GM19372 (cell line): ENCODE data around the gene CAMKMT.

Experiments used
- ATAC-seq: cut with Tn5 transposase; IDR thresholded peaks from one replicate; pipeline ENCODE4 v1.9.1; 2021; ENCODE audit warnings: mild to moderate bottlenecking, low read depth, moderate library complexity; ENCODE audit not compliant: unreplicated experiment

The CAMKMT gene

DNA sequence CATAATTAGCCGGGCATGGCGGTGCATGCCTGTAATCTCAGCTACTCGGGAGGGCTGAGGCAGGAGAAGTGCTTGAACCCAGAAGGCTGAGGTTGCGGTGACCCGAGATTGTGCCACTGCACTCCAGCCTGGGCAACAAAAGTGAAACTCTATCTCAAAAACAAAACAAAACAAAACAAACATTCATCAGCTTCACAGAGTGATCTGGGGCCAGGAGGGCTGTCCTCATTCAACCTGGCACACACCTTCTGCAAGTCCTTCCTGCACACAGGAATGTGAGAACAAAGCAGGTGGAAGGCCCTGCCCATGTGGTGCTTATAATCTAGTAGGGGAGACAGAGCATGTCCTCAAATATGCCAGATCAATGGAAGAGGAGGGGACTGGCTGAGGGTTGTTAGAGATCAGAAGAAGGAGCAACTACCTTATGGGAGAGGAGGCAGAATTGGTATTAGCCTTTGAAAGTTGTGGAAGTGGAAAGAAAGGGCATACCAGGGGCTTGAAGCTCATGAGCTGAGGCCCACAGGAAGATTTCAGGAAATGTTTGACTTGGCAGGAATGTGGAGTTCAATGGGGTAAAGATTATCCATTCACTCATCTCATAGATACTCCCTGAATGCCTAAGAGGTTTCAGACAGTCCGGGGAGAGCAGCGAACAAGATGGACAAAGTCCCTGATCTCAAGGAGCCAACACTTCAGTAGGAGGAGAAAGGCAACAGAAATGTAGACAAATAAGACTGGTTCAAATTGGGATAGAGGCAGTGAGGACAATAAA, 424.5 kb downstream of the CAMKMT start:
- ATAC-seq, result no peak

DNA sequence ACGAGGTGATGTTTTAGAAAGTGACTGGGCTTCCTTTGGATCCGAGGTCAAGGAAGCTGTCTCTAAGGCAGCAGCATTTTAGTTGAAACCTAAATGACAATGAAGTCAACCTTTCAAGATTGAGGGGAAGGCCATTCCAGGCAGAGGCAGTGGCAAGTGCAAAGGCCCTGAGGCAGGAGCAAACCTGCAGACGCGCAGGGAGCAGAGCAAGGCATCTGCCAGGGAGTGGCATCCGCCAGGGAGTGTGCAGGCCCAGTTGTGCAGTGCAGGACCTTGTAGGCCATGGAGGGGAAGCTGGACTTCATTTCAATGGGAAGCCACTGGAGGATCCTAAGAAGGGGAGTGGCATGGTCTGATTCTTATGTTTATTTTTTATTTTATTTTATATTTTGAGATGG, 425.1 kb downstream of the CAMKMT start:
- no peak for ATAC-seq

DNA sequence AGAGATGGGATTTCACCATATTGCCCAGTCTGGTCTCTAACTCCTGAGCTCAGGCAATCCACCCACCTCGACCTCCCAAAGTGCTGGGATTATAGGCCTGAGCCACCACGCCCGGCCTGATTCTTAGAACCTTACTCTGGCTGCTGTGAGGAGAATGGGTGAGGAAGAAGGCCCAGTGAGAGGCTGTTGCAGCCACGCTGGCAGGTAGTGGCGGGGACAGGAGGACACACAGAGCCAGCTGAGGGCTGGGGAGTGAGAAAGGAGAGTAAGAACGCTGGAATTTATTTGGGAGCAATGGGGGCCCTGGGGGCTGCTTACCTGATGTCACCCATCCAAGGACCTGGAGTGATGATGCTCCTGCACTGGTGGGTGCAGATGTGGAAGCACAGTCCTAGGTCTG, 425.9 kb downstream of the CAMKMT start:
- no peak for ATAC-seq

DNA sequence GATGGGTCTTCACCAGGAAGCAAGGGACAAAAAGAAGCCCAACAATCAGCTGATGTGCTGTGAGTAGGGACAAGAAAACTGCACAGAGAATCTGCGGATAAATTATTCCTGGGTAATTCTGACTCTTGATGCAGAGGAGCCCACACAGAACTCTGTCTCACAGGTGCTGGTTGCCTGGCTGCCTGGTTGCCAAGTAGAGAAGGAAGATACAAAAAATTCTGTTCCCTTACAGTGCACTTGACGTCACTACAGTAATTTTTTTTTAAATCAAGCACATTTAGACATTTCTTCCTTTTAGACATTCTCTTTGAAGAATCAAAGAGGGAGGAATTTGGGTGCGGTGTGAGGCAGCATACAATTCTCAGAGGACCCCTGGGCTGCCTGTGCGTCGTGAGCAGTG, 427.7 kb downstream of the CAMKMT start:
- no peak for ATAC-seq

DNA sequence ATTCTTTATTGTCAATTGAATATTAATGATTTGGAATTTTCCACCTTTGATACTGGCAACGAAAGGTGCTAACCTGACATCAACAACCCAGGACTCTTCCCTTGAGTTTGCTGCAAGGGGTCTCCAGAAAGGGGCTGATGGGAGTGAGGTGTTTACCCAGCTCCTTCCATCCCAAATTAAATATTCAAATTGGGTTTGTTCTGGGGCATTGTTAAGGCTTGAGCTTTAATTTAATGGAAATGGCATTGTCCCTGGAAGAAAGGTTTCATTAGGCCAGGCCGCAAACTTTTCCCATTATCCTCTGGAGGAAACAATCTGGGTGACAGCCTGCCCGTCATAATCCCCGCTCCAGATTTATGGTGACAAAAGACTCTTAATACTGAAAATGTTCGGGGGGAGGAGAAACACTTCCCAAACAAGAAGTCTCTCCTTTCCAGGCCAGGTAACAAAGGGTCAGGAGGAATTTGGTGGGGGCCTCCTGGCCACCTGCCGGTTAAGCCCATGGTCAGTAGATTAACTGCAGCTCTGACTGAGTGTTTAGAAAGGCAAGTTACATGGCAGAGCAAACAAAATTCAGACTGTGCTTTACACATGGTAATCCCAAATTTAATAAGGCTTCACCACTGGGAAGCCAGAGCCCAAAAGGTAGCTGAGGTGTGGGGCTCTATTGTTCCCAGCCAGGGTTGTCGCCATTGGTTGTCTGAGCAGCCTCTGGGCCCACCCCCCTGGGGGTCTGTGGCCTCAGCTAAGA, 428.4 kb downstream of the CAMKMT start:
- no peak for ATAC-seq

DNA sequence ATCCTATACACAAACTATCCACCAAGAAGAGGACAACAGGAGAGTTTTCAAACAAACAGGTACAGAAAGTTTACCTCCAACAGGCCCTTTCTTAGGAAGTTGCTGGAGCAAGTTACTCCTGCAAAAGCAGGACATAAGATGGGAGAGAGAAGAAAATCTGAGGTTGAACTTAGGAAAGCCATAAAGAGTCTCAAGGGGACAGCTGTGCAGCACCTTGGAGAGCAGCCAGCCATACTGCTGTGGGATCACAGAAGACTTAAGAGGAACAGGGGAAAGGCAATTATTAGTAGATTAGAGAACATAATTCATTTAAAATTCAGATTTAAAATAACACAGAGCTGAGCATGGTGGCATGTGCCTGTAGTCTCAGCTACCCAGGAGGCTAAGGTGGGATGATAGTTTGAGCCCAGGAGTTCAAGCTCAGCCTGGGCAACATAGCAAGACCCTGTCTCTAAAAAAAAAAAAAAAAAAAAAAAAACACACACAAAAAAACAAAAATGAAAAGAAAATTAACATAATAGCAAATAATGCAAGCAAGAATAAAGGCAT, 431.6 kb downstream of the CAMKMT start:
- no peak for ATAC-seq

DNA sequence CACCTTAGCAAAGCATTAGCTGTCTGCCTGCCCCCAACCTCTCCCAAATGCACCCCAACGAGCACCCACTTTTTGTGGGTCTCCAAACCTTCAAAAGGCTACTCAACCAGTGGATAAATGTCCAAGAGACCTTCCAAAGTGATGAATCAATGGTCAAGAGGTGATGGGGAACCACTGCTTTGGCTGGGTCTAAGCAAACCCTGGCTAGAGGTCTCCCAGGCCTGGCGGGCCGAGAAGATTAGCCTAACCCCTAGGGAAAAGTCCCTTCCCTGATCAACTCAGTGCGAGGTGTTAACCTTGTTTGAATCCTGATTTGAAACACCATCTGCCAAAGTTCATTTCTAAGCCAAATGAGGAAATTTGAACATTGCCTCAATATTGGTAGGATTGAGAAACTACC, 435.0 kb downstream of the CAMKMT start:
- no peak for ATAC-seq

DNA sequence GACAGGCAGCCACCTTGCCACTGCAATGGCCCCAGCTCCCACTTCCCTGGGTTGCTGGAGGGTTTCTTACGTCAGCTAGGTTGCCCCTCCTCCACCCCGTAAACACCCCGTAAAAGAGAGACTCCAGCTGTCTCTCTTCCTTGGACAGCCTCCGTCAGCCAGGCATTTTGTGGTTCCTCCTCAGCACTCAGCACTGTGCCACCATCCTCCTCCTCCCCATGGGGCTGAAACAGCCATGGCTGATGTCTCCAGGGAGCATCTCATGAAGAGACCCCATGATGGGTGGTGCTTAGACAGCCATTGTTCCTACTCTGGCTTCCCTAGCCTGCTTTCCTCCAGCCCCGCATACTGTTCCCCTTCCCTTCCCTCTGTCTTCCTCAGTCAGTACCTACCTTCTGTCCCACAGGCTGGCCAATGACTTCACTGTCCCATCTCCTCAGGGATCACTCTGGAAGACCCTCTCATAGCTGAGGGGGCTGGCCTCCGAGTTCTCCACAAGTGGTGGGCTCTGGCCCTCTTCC, 436.5 kb downstream of the CAMKMT start:
- ATAC-seq, result no peak

DNA sequence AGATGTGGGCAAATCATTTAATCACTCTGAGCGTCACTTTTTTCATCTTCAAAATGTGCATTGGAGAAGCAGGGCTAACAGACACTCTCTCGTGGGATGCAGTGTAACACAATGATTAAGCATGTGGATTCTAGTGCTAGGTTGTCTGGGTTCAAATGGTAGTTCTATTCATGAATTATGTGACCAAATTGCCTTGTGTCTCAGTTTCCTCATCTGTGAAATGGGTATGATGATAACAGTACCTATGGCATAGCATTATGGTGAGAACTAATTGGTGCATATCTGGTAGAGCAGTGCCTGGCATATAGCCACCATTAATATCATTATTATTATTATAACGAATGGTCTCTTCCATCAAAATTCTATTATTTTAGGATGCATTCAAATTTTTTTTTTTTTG, 437.4 kb downstream of the CAMKMT start:
- no peak for ATAC-seq

DNA sequence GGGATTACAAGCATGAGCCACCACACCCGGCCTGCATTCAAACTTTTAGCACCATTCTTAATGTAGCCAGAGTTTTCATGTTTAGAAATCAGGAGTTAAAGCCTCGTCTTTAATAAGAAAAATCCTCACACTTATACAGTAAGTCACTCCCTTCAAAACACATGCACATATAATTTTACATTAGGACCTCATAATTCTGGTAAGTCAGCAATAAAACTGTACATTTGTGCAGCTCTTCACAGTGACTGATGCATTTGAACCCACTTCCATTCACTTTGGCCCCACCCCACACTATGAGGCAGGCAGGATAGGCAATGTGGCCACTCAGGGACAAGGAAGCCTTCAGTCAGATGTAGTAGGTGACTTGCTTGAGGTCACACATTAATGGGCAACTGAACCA, 438.0 kb downstream of the CAMKMT start:
- no peak for ATAC-seq

DNA sequence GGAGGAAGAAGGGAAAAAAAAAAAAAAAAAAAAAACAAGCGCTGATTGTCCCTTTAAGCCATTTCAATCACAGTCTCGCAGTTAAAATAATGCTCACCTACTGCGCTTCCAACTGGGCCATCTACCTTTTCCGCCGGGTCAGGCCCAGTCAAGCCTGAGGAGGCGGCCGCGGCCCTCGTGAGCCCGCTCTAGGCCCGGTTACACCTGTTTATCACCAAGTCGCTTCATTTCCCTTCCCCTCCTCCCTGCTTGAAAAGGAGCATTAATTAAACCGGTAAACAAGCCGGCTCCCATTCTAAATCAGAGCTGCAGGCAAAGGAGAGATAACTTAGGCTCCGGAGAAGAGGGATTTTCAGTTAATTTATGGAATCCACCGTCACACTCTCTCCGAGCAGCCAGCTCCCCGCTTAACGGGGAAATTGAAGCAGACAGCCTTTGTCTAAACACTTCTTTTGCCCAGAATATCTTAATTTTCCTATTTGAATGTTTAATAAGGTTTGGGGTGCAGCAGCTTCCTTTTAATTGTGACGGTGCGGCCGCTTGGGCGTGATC, 439.6 kb downstream of the CAMKMT start:
- no peak for ATAC-seq

DNA sequence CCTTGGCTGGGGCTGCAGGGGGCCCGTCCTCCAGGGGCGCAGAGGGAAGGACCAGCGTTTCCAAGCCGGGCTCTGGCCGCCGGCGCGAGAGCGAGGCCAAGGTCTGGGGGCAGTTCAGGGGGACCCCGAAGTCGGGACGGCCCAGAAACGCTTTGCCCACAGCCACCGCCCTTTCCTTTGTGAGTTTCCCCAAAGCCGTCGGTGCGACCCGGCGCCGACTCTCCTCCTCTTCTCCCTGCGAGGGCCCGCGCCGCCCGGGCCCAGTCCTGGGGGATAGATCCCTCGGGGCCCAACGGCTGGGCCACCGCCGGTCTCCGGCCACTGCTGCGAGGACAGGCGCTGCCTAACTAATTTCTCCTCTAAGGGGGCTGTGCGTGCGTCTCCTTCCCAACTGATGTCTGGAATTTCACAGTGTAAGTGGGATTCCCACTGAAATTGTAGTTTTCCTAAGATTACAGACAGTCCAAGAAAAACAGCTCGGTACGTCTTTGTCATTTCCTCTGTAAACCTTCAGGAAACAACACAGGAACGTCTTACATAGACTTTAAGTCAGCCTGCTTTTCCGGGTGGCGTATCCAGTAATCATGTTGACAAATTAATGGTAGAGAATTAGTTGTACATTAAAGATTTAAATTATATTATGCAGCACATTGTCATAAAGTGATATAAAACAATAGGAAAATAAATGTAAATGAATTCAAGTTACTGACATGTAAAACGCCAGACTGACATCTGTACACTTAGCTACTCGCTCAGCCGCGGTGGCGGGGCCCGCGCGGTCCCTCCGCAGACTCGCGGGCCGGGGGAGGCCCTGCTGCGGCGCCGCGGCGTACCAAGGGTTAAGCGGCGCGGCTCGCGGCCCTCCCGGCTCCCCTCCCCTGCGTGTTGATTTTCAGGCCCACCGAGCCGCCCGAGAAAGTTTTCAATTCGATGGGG, 440.4 kb downstream of the CAMKMT start:
- no peak for ATAC-seq

DNA sequence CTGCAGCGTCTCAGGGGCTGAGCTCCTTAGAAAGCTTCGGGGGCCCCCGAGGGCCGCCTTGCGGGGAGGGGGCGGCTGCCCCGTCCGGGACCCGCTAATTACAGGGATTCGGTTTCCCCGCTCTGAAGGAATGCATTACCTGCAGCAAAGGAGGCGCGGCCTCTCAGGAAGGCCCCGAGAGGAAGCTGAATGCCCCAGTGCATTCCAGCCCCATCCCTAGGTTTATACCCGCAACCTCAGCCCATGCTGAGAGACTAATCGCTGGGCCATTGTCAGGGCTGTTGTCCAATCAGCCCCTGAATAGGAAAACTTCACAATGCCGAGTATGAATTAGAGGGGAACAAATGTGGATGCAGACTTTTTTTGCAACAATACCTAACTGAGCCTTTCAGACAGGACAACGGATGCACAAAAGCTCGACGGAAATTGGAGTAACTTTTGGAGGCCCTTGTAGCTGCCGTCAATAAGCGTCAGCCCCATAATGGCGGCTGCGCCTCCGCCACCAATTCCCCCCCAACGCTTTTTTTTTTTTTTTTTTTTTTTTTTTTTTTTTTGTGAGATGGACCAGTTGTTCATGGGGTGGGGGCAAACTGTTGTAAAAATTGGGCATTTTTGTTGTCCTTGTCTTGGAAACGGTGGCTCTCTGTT, 441.2 kb downstream of the CAMKMT start:
- no peak for ATAC-seq

DNA sequence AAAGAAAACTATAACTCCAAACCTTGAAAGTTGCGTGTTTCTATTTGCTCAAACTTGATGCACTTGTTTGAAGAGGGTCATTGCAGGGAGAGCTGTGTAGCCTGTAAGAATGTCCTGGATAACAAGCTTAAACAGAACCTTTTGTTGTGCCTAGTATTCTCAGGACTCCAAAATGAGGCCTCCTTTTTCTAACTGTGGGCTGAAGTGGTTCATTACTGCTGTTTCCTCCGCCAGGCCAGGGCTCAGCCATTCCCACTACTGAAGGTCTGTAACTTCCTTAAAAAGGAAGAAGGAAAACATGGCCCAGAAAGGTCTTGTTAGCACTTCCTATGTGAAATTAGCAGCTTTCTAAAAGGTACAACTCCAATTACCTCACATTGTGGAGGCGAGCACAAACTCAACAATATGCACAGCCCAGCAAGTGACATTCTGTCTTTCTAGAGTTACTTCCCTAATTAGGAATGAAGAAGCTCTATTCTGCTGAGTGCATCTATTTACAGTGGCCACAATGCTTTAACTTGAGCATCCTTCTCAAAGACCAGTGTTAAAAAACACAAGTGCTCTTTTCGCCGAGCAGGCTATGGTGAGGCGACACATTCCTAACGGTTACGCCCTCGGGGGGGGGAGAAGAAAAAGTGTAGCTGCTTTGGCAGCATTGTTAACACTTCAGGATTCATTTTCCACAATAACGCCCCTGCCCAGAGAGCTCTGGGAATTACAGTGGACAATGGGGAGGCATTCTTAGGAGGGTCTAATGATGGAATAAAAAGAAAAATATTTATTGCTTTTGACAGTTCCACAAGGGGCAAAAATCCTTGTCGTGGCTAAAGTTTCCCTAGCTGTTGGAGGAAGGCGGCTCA, 442.9 kb downstream of the CAMKMT start:
- ATAC-seq, result no peak

DNA sequence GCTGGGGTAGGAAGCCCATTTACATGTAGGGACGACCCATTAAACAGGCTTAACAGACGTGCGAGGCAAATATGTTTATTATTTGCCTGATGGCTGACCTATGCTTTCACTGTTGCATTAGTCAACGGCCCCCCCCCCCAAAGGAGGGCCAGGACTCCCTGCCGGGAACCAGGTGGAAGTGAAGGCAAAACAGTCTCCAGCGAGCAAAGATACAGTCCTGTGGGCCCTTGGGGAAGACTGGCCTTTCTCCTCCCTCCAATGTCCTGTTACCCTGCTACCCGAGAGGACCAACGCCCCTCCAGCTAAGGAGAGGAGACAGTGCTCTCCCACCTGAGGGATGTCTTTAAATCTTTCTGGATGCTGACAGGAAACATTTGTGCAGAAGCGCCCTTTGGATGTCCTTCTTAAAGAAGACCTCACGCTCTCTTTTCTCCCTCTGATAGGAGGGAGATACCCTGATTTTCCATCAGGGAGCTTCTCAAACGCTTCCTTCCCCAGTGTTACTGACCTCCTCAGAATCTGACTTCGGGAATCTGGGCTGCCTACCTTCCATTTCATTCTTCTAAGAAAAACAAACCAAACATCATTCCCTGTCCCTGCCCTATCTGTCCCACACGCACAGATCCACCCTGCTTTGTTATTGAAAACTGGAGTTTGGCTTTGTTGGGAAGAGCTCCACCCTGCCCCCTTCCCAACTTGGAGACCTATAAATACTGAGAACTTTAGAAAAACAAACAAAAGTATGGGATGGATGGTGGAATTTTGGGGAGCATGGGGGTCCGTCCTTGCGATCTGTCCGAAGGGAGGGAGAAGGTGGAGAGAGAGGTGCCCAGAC, 443.9 kb downstream of the CAMKMT start:
- no peak for ATAC-seq

DNA sequence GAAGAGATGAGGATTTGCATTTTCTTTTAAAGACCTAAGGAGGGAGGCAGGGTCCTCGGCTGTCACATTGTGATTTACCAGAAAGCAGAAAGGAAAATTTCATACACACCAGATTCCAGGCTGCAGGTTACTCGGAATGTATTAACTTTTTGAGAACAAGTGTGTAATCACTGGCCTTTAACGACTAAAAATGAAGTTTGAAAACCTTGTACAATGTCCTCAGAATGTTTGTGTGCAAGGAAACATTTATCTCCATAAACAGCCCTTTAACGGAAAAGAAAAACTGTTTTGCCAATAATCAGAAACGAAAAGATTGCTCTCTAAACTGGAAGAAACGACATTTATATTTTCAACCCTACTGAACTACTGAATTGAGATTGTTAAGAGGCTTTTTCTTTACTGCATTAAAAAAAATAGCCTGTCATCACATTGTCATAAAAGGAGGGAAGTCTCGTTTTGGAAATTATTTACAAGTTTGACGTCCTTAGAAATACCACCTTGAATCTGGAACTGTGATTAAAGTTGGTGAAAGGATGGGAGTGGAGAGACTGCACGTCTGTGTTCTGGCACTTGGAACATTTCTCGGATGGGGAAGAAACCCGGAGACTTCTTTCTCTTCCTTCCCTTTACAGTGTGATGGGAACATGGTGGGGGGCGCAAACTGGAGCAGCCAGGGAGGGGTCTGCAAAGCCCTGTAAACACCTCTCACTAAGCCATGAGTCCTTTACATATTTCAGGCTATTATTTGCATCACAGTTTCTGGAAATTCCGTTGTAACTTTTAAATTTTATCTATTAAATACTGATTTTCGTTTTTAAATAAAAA, 445.7 kb downstream of the CAMKMT start:
- ATAC-seq, result no peak

DNA sequence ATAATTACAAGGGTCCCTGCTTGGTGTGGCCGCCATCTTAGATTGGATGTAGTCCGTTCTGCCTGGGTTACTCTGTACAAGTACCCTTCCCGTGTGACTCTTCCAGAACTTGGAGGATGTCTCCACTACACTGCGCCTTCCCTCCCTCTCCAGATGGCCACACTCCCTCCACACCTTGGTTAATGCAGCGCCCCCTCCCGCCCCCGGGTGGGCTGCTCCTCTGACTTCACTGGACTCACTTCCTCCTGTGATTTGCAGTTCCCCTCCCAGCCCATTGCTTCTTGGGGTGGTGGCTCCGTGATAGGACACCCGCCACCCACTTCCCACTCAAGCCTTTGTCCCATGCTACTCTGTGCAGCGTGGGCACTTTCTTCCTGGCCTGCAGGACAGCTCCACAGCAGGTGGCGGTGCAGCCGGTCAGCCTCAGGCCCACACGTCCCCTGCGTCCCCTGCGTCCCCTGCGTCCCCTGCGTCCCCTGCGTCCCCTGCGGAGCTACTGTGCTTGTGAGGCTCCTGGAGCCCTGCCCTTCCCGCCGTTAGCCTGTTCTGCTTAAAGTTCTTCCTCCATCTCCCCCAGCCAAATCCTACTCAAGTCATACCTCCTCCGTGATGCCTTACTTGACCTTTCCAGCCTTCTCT, 449.3 kb downstream of the CAMKMT start:
- ATAC-seq, result no peak
